Kidney (tissue), 14 donors: ENCODE data around the gene KITLG. TPM values are rescaled to one million over a fixed set of nuclear protein-coding genes. Genes with fewer than 3 reads are reported as not detected.

ENCODE experiments used
- DNase-seq, 5 donors: peaks; one replicate each; pipeline ENCODE4 v3.0.0-alpha.2; 2013 to 2020
- FAIRE-seq: peaks from 2 replicates; lab custom pipeline; 2012; peaks lifted over from hg19 to GRCh38; lab: Jason Lieb, UNC
- H3K27ac ChIP-seq, 2 donors: one replicate each; pipeline ENCODE4 v1.7.0; 2013; ENCODE audit warnings: low read depth in 2 of 2, low read length in 2 of 2, inconsistent platforms in 1 of 2
- H3K27me3 ChIP-seq: one replicate; pipeline ENCODE4 v1.7.1; 2013; ENCODE audit warnings: low read length, inconsistent platforms; ENCODE audit not compliant: control insufficient read depth, insufficient read depth
- H3K36me3 ChIP-seq, 3 donors: one replicate each; pipeline versions ENCODE4 v1.7.0 to v1.7.1; 2013; ENCODE audit warnings: low read length in 3 of 3, control low read depth in 1 of 3, inconsistent platforms in 1 of 3; ENCODE audit not compliant: insufficient read depth in 3 of 3, control insufficient read depth in 2 of 3
- H3K4me1 ChIP-seq, 3 donors: one replicate each; pipeline versions ENCODE4 v1.7.0 to v1.7.1; 2013; ENCODE audit warnings: low read length in 3 of 3, inconsistent platforms in 1 of 3, low read depth in 1 of 3; ENCODE audit not compliant: control insufficient read depth in 2 of 3, insufficient read depth in 2 of 3
- H3K4me3 ChIP-seq, 3 donors: one replicate each; pipeline versions ENCODE4 v1.7.0 to v1.8.1; 2013; ENCODE audit warnings: low read length in 3 of 3, control low read depth in 1 of 3, inconsistent platforms in 1 of 3
- H3K9ac ChIP-seq, 3 donors: one replicate each; pipeline versions ENCODE4 v1.7.0 to v1.7.1; 2013; ENCODE audit warnings: low read length in 3 of 3, control low read depth in 1 of 3, inconsistent platforms in 1 of 3
- H3K9me3 ChIP-seq, 3 donors: one replicate each; pipeline versions ENCODE4 v1.7.0 to v1.7.1; 2013; ENCODE audit warnings: low read length in 3 of 3, control low read depth in 1 of 3, inconsistent platforms in 1 of 3; ENCODE audit not compliant: control insufficient read depth in 2 of 3, insufficient read depth in 1 of 3
- CTCF ChIP-seq: IDR thresholded peaks from 3 replicates; pipeline ENCODE4 v1.5.1; 2012; ENCODE audit warnings: mild to moderate bottlenecking, moderate library complexity, borderline replicate concordance; ENCODE audit not compliant: insufficient read depth; ENCODE audit errors: extremely low read depth
- intact Hi-C: fragments of 100-400 bp; cut with DNase I; formaldehyde crosslinking; loops from one replicate; pipeline ENCODE4 v1.11.1; 2022
- polyA plus RNA-seq: library from polyadenylated mRNA; stranded (reverse); fragments of 350-450 nt; fragmentation: Illumina TruSeq; extraction: RNeasy Lipid Tissue Mini Kit (QIAGEN cat#74804); gene quantifications from one replicate; pipeline ENCODE4 v1.2.3, GENCODE V29; 2014; ENCODE audit warnings: low read depth, low replicate concordance; ENCODE audit not compliant: insufficient read depth
- total RNA-seq: library from RNA; stranded (reverse); fragmentation: NEBNext Ultra II Directional; extraction: Animal tissue kit (Norgen Biotek cat#: 25700); gene quantifications from one replicate; pipeline ENCODE4 v1.2.1, GENCODE V29; 2021
- donor health status: control.
- donor health status: control.
- donor health status: control.
- donor health status: control.
- donor health status: control.
- donor health status: DM: yes; HTN: yes; CAD: no.
- donor health status: Normal renal cell carcinoma (clear cell type).

Gene KITLG
- total and polyA plus RNA-seq, 2 donors from 2014 or later, result 17.6 to 125 TPM

GRCh38 chr12:88574278-88574677, 6.0 kb downstream of the KITLG start:
- no peak for FAIRE-seq
- intact Hi-C loops, result no loop called here
- no peak overlapping the region for H3K27ac ChIP-seq

GRCh38 chr12:88573583-88573982, 6.7 kb downstream of the KITLG start:
- FAIRE-seq (no peak), DNase-seq (no peak)
- Histone ChIP-seq H3K27ac (no peak overlapping the region), H3K4me1 (peaks cover 0 to 12% (median 5%) of the 10 kb centered on the region in 3 donors), H3K4me3 (no peak overlapping the region), H3K36me3 (no peaks in the 10 kb centered on the region), H3K9ac (peak overlapping the region in 1 of 3 donors; percentile 24), H3K9me3 (no peaks in the 10 kb centered on the region), H3K27me3 (no peaks in the 10 kb centered on the region)
- TF ChIP-seq CTCF, result no peak
- intact Hi-C loops, result no loop called here

More at GRCh38 chr12:88574278-88574677, 6.0 kb downstream of the KITLG start:
- Histone ChIP-seq H3K9ac (no peak overlapping the region), H3K4me3 (peak overlapping the region in 1 of 3 donors; percentile 26), H3K36me3 (no peaks in the 10 kb centered on the region), H3K27me3 (no peaks in the 10 kb centered on the region), H3K4me1 (peaks cover 0 to 12% (median 5%) of the 10 kb centered on the region in 3 donors), H3K9me3 (no peaks in the 10 kb centered on the region)
- TF ChIP-seq CTCF, result no peak
- DNase-seq, result no peak

- intact Hi-C loops, result no loop called here
- no peak overlapping the region for H3K27ac ChIP-seq
Measured at GRCh38 chr12:88572781-88573549, 7.3 kb downstream of the KITLG start.

More at GRCh38 chr12:88572781-88573549, 7.3 kb downstream of the KITLG start:
- H3K4me1 ChIP-seq, result peaks cover 0 to 12% (median 5%) of the 10 kb centered on the region in 3 donors
- TF ChIP-seq CTCF, result no peak
- H3K9ac ChIP-seq, result peak overlapping the region in 1 of 3 donors; percentile 24
- H3K4me3 ChIP-seq, result no peak overlapping the region
- no peaks in the 10 kb centered on the region for H3K9me3 ChIP-seq
- FAIRE-seq (peak; percentile 51), DNase-seq (peak in 2 of 5 donors; percentile 22 to 30)
- no peaks in the 10 kb centered on the region for H3K27me3 ChIP-seq
- H3K36me3 ChIP-seq, result no peaks in the 10 kb centered on the region
